ENCODE data around the gene TOX2.

TOX2 gene

DNA sequence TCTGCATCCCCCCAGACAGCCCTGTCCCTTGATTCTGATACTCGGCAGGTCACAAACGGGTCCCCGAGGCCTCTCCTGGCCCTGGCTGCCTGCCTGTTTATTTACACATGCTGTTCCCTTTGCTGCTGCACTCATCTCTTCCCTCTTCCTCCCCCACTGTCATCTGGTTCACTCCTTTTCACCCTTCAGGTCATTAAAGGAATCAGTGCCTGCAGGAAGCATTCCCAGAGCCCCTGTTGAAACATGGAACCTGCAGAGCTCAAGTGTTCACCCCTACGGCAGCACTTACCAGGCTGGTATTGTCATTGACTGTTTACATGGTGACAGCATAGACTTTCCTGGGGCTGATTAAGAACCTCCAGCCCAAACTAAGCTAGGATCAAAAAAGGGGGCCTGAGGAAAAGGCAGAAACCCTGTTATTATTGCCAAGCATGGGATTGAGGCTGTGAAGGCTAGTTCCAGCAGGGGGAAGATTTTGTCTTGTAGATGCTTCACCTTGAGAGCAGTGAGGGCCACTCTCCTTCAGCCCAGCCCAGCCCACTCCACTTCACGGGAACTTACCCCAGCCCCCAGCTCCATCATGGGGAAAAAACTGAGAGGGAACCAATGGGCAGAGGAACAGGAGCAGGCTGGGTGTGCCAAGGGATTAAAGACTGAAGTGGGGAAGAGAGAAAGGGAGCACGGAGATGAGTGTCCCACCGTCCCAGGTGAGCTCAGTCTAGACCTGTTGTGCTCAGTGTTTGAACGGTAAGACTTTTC, 199.1 kb downstream of the TOX2 start:
- TF ChIP-seq, protein P1, sequence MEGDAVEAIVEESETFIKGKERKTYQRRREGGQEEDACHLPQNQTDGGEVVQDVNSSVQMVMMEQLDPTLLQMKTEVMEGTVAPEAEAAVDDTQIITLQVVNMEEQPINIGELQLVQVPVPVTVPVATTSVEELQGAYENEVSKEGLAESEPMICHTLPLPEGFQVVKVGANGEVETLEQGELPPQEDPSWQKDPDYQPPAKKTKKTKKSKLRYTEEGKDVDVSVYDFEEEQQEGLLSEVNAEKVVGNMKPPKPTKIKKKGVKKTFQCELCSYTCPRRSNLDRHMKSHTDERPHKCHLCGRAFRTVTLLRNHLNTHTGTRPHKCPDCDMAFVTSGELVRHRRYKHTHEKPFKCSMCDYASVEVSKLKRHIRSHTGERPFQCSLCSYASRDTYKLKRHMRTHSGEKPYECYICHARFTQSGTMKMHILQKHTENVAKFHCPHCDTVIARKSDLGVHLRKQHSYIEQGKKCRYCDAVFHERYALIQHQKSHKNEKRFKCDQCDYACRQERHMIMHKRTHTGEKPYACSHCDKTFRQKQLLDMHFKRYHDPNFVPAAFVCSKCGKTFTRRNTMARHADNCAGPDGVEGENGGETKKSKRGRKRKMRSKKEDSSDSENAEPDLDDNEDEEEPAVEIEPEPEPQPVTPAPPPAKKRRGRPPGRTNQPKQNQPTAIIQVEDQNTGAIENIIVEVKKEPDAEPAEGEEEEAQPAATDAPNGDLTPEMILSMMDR (IDR thresholded peaks at IDR 0.05; ENCODE audit: low read depth, low read length, poor library complexity, severe bottlenecking): no peak
- no peak for TF ChIP-seq EZH2phosphoT487 (IDR thresholded peaks at IDR 0.05; ENCODE audit: borderline replicate concordance, low read length)
- Histone ChIP-seq H3K27ac (ENCODE audit: low read depth, low read length) (no peak overlapping the region), H3K27me3 (ENCODE audit: control insufficient read depth, low read length) (no peaks in the 10 kb centered on the region), H3K36me3 (ENCODE audit: control insufficient read depth, low read length) (no peaks in the 10 kb centered on the region), H3K4me2 (ENCODE audit: low read length) (no peak overlapping the region), H3F3A (ENCODE audit: control insufficient read depth, insufficient read depth) (no peaks in the 10 kb centered on the region), H3K9me2 (replicated peaks; ENCODE audit: control insufficient read depth, low read length) (no peaks in the 10 kb centered on the region), H4K20me1 (ENCODE audit: control insufficient read depth, insufficient read depth, low read depth, low read length) (no peaks in the 10 kb centered on the region), H3K4me1 (ENCODE audit: control insufficient read depth, low read length) (no peaks in the 10 kb centered on the region), H3K4me3 (ENCODE audit: low read length) (no peak overlapping the region), H3K9me3 (ENCODE audit: control insufficient read depth, insufficient read depth, low read length) (no peaks in the 10 kb centered on the region), H3K79me2 (ENCODE audit: control insufficient read depth, low read length) (no peaks in the 10 kb centered on the region)

DNA sequence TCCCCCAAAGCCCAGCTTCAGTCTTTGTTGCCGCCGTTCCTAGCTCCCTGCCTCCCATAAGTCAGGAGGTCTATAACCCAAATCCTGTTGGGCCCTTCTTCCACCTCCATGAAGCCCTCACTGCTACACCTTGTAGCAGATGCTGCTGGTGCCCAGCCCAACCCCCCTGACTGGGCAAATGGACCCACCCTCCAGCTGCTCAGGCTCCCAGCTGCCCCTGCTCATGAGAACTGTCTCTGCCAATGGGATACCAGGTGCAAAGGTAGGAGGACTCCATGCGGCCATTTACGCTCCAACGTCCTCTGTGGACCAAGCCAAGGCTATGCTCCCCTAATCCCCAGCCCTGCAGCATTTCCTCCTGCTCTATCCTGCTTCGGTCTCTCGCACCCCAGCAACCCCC, 200.5 kb downstream of the TOX2 start:
- TF ChIP-seq, protein P1 (IDR thresholded peaks at IDR 0.05; ENCODE audit: low read depth, low read length, poor library complexity, severe bottlenecking): no peak
- TF ChIP-seq EZH2phosphoT487 (IDR thresholded peaks at IDR 0.05; ENCODE audit: borderline replicate concordance, low read length): no peak
- H3K27ac ChIP-seq (ENCODE audit: low read depth, low read length): no peak overlapping the region

DNA sequence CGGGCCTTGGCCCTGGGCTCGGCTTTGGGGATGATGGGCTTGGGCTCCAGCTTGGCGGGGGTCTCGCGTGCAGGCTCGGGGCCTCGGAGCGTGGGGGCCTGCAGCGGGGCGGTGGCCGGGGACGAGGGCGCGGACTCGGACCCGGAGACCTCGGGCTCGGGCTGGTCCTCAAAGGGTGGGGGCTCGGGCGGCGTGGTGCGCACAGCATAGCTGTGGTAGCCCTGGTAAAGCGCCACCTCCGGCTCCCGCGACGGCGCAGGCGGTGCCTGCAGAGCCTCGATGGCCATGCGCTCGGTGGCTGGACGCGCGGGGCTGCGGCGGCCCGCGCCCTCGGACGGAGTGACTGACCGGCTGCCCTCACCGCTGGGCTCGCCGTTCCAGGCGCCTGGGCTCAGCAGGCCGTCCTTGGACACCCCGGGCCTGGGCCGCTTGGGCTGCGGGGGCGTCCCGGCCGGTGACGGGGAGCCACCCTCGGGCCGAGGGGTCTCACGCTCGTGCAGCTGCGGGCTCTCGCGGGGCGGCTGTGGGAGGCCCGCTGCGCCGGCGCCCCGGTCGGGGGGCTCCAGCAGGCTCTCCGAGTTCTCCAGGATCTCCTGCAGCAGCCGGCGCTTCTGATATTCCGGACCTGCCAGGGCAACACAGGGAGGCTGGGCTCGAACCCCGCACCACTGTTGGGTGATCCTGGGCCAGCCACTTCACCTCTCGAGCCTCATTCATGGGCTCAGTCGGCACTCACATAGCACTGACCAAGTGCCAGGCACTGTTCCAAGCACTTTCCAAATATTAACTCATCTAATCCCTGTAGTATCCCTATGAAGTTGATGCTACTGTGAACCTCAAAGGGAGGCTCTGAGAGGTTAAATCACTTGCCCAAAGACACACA, 201.4 kb downstream of the TOX2 start:
- H4K20me1 ChIP-seq (ENCODE audit: control insufficient read depth, insufficient read depth, low read depth, low read length): no peaks in the 10 kb centered on the region
- H3K4me2 ChIP-seq (ENCODE audit: low read length): no peak overlapping the region
- no peaks in the 10 kb centered on the region for H3K9me2 ChIP-seq (replicated peaks; ENCODE audit: control insufficient read depth, low read length)
- no peaks in the 10 kb centered on the region for H3F3A ChIP-seq (ENCODE audit: control insufficient read depth, insufficient read depth)
- H3K79me2 ChIP-seq (ENCODE audit: control insufficient read depth, low read length): no peaks in the 10 kb centered on the region
- H3K27ac ChIP-seq (ENCODE audit: low read depth, low read length): no peak overlapping the region
- H3K4me1 ChIP-seq (ENCODE audit: control insufficient read depth, low read length): no peaks in the 10 kb centered on the region
- no peak for TF ChIP-seq EZH2phosphoT487 (IDR thresholded peaks at IDR 0.05; ENCODE audit: borderline replicate concordance, low read length)
- TF ChIP-seq, protein P1 (IDR thresholded peaks at IDR 0.05; ENCODE audit: low read depth, low read length, poor library complexity, severe bottlenecking): no peak
- no peaks in the 10 kb centered on the region for H3K27me3 ChIP-seq (ENCODE audit: control insufficient read depth, low read length)
- H3K9me3 ChIP-seq (ENCODE audit: control insufficient read depth, insufficient read depth, low read length): no peaks in the 10 kb centered on the region
- H3K4me3 ChIP-seq (ENCODE audit: low read length): no peak overlapping the region
- no peaks in the 10 kb centered on the region for H3K36me3 ChIP-seq (ENCODE audit: control insufficient read depth, low read length)

More for the DNA sequence above, 200.5 kb downstream of the TOX2 start:
- no peaks in the 10 kb centered on the region for H3K36me3 ChIP-seq (ENCODE audit: control insufficient read depth, low read length)
- H3K79me2 ChIP-seq (ENCODE audit: control insufficient read depth, low read length): no peaks in the 10 kb centered on the region
- H3K4me1 ChIP-seq (ENCODE audit: control insufficient read depth, low read length): no peaks in the 10 kb centered on the region
- H3K9me2 ChIP-seq (replicated peaks; ENCODE audit: control insufficient read depth, low read length): no peaks in the 10 kb centered on the region
- H3K4me2 ChIP-seq (ENCODE audit: low read length): no peak overlapping the region
- H3K9me3 ChIP-seq (ENCODE audit: control insufficient read depth, insufficient read depth, low read length): no peaks in the 10 kb centered on the region
- no peaks in the 10 kb centered on the region for H3F3A ChIP-seq (ENCODE audit: control insufficient read depth, insufficient read depth)
- no peaks in the 10 kb centered on the region for H3K27me3 ChIP-seq (ENCODE audit: control insufficient read depth, low read length)
- no peaks in the 10 kb centered on the region for H4K20me1 ChIP-seq (ENCODE audit: control insufficient read depth, insufficient read depth, low read depth, low read length)
- no peak overlapping the region for H3K4me3 ChIP-seq (ENCODE audit: low read length)
